ACC112 (cell line): ENCODE data around the gene SLC5A3.

Experiments
- H2AFZ ChIP-seq: fragments of 200-600 bp; sonication (generic); one replicate; pipeline ENCODE4 v1.6.0; 2017; ENCODE audit warnings: antibody characterized with exemption, low read length; ENCODE audit not compliant: unreplicated experiment
- H3K27ac ChIP-seq: fragments of 200-600 bp; sonication (generic); 2 replicates; pipeline ENCODE4 v1.5.1; 2014; ENCODE audit warnings: low read depth, mild to moderate bottlenecking, antibody characterized with exemption, low read length, moderate library complexity
- H3K27me3 ChIP-seq: fragments of 200-600 bp; sonication (generic); 2 replicates; pipeline ENCODE4 v1.6.1; 2014; ENCODE audit warnings: mild to moderate bottlenecking, antibody characterized with exemption, low read length, moderate library complexity, mixed read lengths; ENCODE audit not compliant: insufficient read depth
- H3K36me3 ChIP-seq: fragments of 200-600 bp; sonication (generic); 2 replicates; pipeline ENCODE4 v1.6.1; 2016; ENCODE audit warnings: mild to moderate bottlenecking, antibody characterized with exemption, low read length, moderate library complexity, mixed read lengths; ENCODE audit not compliant: insufficient read depth
- H3K4me1 ChIP-seq: fragments of 200-600 bp; sonication (generic); one replicate; pipeline ENCODE4 v1.6.1; 2016; ENCODE audit warnings: low read length, mixed read lengths; ENCODE audit not compliant: insufficient read depth, unreplicated experiment, control insufficient read depth
- H3K4me3 ChIP-seq: fragments of 200-600 bp; sonication (generic); 2 replicates; pipeline ENCODE4 v1.5.1; 2014; ENCODE audit warnings: mild to moderate bottlenecking, low read depth, low read length
- H3K79me2 ChIP-seq: fragments of 200-600 bp; sonication (generic); one replicate; pipeline ENCODE4 v1.6.0; 2016; ENCODE audit warnings: low read length; ENCODE audit not compliant: control insufficient read depth, unreplicated experiment, insufficient read depth

SLC5A3 gene

DNA sequence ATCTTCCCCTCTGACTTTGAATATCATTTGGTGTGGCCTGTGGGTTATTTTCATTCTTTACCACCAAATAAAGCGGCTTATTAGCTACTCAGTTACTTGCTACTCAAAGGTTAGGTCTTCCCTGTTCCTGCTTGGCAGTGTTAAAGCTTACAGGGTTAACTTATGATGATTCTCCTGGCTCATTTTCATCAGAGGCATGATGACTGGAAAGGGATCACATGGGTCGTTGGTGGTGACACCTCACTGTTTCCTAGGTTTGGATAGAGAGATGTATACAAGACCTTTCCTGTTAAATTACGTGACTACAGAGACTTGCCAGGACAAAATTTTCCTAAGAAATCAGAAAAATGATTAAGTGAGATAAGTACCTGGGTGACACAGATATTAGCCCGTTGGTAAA, 27.4 kb downstream of the SLC5A3 start:
- no peaks in the 10 kb centered on the region for H3K27me3 ChIP-seq
- peaks cover 7% of the 10 kb centered on the region for H3K4me1 ChIP-seq
- peaks cover 34% of the 10 kb centered on the region for H3K79me2 ChIP-seq
- H3K27ac ChIP-seq = no peak overlapping the region
- H2AFZ ChIP-seq = no peak overlapping the region
- no peak overlapping the region for H3K4me3 ChIP-seq
- peaks cover 4% of the 10 kb centered on the region; the same call in 1 of the 2 replicates for H3K36me3 ChIP-seq

DNA sequence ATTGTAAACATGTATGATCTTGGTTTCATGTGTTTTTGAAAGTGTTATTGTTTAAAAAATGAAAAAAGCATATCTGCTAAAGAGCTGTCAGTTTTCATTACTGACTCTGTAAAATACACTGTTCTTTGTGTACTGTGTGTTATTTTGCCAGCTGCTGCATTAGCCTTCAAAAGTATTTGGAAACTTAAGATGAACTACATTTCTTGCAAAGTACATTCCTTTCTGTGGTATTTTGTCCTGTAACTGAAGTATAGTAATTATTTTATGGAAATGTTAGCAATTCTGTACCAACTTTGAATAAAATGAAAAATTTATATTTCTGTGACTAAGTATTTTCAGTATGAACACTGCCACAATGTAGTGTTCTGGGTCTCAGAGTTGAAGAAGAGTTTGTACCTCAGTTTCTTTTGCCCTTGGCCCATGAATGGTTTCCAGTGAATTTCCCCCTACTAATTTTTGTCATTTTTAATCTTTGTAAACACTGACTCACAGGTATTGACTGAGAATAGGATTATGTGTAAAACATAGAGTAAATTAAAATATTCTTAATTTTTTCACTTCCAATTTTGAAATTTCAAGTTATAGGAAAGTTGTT, 32.7 kb downstream of the SLC5A3 start:
- peaks cover 15% of the 10 kb centered on the region for H3K79me2 ChIP-seq

DNA sequence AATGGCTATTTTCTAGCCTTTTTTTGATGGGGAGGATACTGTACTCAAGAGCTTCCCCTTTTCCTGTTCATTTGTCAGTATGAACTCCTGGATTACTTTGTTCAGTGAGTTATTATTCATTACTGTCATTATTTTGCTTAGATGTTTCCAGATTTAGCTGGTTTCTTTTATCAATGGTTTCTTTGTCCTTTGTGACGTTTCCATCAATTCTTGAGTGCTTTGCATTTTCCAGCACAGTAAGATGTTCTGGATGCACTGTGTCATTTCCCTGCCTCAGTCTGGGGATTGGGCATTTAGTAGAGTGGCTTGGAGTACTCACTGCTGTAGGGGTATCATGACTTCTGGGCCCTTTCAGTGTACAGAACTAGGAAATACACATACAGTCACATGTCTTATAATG, 34.2 kb downstream of the SLC5A3 start:
- Histone ChIP-seq H3K27ac (no peak overlapping the region), H3K27me3 (no peaks in the 10 kb centered on the region), H2AFZ (no peak overlapping the region), H3K4me1 (no peaks in the 10 kb centered on the region), H3K79me2 (peaks cover 14% of the 10 kb centered on the region), H3K4me3 (no peak overlapping the region), H3K36me3 (no peaks in the 10 kb centered on the region)

More for the DNA sequence above, 32.7 kb downstream of the SLC5A3 start:
- no peak overlapping the region for H3K4me3 ChIP-seq
- H2AFZ ChIP-seq = no peak overlapping the region
- no peaks in the 10 kb centered on the region for H3K36me3 ChIP-seq
- peaks cover 2% of the 10 kb centered on the region for H3K4me1 ChIP-seq
- no peaks in the 10 kb centered on the region for H3K27me3 ChIP-seq
- H3K27ac ChIP-seq = no peak overlapping the region

DNA sequence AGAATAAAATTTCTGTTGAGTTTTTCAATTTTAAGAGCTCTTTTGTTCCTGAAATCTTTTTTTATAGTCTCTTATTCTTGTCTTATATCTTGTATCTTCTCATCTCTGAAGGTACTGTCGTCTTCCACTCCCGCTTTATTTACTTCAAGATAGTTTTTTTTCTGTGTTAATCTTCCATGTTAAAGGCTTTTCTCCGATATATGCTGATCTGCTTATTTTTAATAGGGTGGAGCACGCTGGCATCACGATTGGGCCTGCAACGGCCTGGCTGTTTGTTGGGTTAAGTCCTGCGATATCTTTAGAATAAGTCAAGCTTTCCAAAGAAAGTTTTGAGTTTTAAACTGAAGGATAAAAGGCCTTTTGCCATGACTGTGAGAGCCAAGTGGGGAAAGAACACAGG, 35.7 kb downstream of the SLC5A3 start:
- H3K4me3 ChIP-seq = no peak overlapping the region
- no peak overlapping the region for H3K27ac ChIP-seq
- H2AFZ ChIP-seq = no peak overlapping the region
- peaks cover 5% of the 10 kb centered on the region for H3K4me1 ChIP-seq
- H3K36me3 ChIP-seq = no peaks in the 10 kb centered on the region
- no peaks in the 10 kb centered on the region for H3K27me3 ChIP-seq
- peaks cover 8% of the 10 kb centered on the region for H3K79me2 ChIP-seq

DNA sequence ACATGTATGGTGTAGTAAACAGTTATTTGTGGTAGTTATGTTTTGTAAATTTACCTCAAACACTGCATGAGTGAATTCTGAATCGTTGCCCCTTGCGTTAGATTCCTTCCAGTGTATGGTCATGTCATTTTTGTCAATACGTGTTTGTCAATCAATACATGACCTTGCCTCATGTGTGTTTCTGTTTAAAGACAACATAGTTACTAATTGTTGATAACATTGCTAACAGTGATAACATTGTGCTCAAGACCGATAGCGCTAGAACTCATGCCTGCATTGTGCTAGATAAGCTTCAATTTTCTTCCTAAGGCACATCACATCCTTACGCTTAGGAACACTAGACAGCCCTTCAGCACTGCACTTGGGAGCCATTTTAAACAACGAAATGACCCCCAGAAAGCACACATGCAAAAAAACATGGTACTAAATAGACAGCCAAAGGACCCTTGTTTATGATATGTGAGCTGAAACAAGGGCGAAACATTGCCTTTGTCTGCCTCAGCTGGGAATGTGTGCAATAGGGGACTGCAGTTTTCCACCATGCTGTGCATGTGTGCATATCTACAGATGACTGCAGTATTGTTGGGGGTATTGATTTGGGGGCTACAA, 37.3 kb downstream of the SLC5A3 start:
- H3K4me3 ChIP-seq = no peak overlapping the region
- H3K27ac ChIP-seq = no peak overlapping the region
- H3K27me3 ChIP-seq = no peaks in the 10 kb centered on the region
- H3K36me3 ChIP-seq = no peaks in the 10 kb centered on the region
- no peak overlapping the region for H2AFZ ChIP-seq
- peaks cover 8% of the 10 kb centered on the region for H3K79me2 ChIP-seq
- peaks cover 5% of the 10 kb centered on the region for H3K4me1 ChIP-seq

DNA sequence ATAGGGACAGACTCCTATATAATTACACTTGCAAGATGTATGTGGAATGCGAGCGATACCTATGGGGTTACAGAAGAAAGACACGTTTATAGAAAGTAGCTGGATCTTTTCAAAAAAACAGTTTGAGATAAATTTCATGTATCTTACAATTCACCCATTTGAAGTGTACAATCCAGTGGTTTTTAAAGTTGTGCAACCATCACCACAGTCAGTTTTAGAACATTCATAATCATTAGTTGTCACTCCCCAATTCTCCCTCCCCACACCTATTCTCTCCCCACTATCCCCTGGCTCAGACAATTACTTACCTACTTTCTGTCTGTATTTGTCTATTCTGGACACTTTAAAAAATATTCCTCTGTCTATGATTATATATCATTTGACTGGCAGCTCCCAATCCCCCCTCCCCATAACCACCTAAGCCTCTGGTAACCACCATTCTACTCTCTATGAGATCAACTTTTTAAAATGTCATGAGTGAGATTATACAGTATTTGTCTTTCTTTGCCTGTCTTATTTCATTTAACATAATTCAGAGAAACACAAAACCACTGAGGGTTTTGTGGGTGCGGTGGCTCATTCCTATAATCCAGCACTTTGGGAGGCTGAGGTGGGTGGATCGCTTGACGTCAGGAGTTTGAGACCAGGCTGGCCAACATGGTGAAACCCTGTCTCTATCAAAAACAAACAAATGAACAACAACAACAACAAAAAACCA, 39.1 kb downstream of the SLC5A3 start:
- peaks cover 5% of the 10 kb centered on the region for H3K4me1 ChIP-seq
- H3K79me2 ChIP-seq = peaks cover 8% of the 10 kb centered on the region
- no peak overlapping the region for H2AFZ ChIP-seq
- H3K27ac ChIP-seq = no peak overlapping the region
- H3K4me3 ChIP-seq = no peak overlapping the region
- H3K36me3 ChIP-seq = no peaks in the 10 kb centered on the region
- H3K27me3 ChIP-seq = no peaks in the 10 kb centered on the region

DNA sequence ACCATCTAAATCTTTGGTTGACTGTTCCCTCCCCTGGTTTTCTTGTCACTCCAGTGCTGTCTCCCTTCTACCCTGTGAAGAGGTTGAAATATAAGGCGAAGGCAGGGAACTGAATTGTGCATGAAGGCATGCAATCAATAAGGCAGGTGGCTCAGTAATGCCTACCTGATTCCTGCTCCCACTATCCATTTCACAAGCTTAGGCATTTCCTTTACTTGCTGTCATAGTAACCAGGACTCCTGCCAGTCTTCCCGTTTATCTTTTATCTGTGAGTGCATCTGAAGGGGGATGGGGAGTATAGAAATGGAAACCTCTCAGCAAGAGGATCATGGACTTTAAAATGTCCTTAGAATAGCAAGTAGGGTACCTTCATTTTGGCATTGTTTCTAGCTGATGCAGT, 40.5 kb downstream of the SLC5A3 start:
- H3K27ac ChIP-seq = no peak overlapping the region
- H2AFZ ChIP-seq = no peak overlapping the region
- H3K4me1 ChIP-seq = peaks cover 5% of the 10 kb centered on the region
- peaks cover 4% of the 10 kb centered on the region for H3K79me2 ChIP-seq
- H3K27me3 ChIP-seq = no peaks in the 10 kb centered on the region
- no peaks in the 10 kb centered on the region for H3K36me3 ChIP-seq
- no peak overlapping the region for H3K4me3 ChIP-seq

DNA sequence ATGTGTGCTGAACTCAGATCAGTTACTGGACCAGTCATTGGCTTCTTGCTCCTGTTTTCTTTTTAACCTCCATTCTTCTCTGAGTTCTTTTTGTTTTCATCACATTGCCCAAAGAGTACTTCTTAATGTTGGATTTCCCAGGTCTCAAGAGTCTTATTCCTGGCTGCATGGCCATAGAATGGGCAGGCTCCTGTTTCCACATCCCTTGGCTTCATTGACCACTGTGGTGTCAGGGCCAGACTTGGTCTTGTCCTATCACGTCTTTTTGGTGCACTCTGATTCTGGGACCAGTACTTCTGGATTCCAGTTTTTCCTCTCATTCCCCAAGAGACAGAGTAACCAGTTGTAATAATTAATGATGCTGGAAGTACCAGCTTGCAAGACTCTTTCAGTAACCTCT, 41.8 kb downstream of the SLC5A3 start:
- H3K4me3 ChIP-seq = no peak overlapping the region
- no peaks in the 10 kb centered on the region for H3K36me3 ChIP-seq
- peaks cover 5% of the 10 kb centered on the region for H3K4me1 ChIP-seq
- no peak overlapping the region for H2AFZ ChIP-seq
- peaks cover 4% of the 10 kb centered on the region for H3K79me2 ChIP-seq
- H3K27me3 ChIP-seq = no peaks in the 10 kb centered on the region
- no peak overlapping the region for H3K27ac ChIP-seq

DNA sequence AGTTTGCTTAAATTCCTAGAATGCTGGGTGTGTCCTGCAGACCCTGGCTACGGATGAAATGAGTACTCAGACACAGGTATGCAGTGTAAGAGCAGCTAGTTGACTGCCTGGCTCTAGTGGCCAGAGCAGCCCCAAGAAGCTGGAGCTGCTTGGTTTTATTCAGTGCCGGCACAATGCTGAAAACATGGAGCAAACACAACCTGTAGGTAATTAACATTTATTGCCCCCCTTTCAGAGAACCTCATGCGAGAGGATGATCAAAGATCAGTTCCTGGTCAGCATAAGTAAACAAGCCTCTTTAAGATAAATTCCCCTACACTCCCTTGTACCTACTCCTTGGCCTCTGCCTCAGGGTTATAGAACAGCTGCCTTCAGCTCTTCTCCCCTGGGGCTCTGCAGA, 43.2 kb downstream of the SLC5A3 start:
- peaks cover 7% of the 10 kb centered on the region for H3K79me2 ChIP-seq
- peaks cover 5% of the 10 kb centered on the region for H3K4me1 ChIP-seq
- H3K27me3 ChIP-seq = no peaks in the 10 kb centered on the region
- H3K27ac ChIP-seq = no peak overlapping the region
- H2AFZ ChIP-seq = no peak overlapping the region
- no peak overlapping the region for H3K4me3 ChIP-seq
- no peaks in the 10 kb centered on the region for H3K36me3 ChIP-seq

DNA sequence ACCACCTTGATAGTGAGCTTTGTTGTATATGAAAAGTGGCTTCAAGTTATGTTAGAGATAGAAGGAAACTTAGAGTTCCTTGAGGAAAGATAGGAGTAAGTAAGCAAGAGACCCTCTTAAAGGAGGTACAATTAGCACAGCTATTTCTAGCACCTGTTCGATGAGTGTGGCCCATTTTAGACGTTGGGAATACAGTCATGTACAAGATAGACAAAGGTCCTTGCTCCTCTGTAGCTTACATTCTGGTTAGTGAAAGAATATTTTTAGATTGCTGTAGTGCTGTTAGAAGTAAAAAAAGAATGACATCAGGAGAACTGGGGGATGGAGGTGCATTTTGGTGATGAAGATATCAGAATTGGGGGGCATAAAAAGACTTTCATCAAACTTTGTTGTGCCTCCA, 47.5 kb downstream of the SLC5A3 start:
- no peaks in the 10 kb centered on the region for H3K36me3 ChIP-seq
- no peak overlapping the region for H2AFZ ChIP-seq
- H3K4me3 ChIP-seq = no peak overlapping the region
- no peaks in the 10 kb centered on the region for H3K4me1 ChIP-seq
- H3K27me3 ChIP-seq = no peaks in the 10 kb centered on the region
- H3K79me2 ChIP-seq = peaks cover 3% of the 10 kb centered on the region
- H3K27ac ChIP-seq = no peak overlapping the region

DNA sequence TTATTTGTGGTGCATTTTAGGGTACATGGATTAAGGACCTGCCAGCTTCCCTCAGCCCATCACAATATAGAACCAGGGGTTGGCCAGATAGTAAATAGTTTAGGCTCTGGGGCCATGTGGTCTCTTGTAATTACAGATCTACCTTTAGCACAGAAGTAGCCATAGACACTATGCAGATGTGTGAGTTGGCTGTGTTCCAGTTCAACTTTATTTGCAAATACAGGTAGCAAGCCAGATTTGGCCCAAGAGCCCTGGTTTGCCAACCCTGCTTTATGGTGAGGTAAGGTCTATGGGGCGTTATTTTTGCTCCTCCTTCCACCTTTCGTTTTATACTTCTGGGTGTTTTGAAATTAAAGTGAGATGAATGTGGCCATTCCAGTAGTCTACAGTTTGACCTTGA, 48.7 kb downstream of the SLC5A3 start:
- H3K27me3 ChIP-seq = no peaks in the 10 kb centered on the region
- H3K36me3 ChIP-seq = no peaks in the 10 kb centered on the region
- H3K27ac ChIP-seq = no peak overlapping the region
- H2AFZ ChIP-seq = no peak overlapping the region
- no peaks in the 10 kb centered on the region for H3K4me1 ChIP-seq
- H3K79me2 ChIP-seq = peaks cover 3% of the 10 kb centered on the region
- H3K4me3 ChIP-seq = no peak overlapping the region
